Keratinocyte (primary cell): Measurements from ENCODE around the gene ATG9B. TPM values are rescaled to one million over a fixed set of nuclear protein-coding genes. Genes with fewer than 3 reads are reported as not detected.
A peak's percentile ranks its signal among the peaks of the same experiment; 100 is the strongest.

Experiments used
- DNase-seq: peaks from one replicate; pipeline ENCODE4 v3.0.0-alpha.2; 2011; ENCODE audit warnings: low read depth, missing footprints, low spot score
- FAIRE-seq: peaks from 2 replicates; lab custom pipeline; 2011; peaks lifted over from hg19 to GRCh38; lab: Jason Lieb, UNC
- H2AFZ ChIP-seq: 2 replicates; pipeline ENCODE4 v1.6.0; 2012; ENCODE audit warnings: low read length, control low read depth, inconsistent platforms; ENCODE audit not compliant: control insufficient read depth
- H3K27ac ChIP-seq: 2 replicates; pipeline ENCODE4 v1.5.1; 2011; ENCODE audit warnings: low read length; ENCODE audit not compliant: control insufficient read depth, insufficient read depth
- H3K27me3 ChIP-seq: 3 replicates; pipeline ENCODE4 v1.6.0; 2011; ENCODE audit warnings: low read length; ENCODE audit not compliant: control insufficient read depth, insufficient read depth; ENCODE audit errors: extremely low read depth
- H3K36me3 ChIP-seq, 2 experiments: 2 replicates in 1 of 2; 3 replicates in 1 of 2; pipeline ENCODE4 v1.5.1; 2011; ENCODE audit warnings: low read length in 2 of 2, mild to moderate bottlenecking in 1 of 2; ENCODE audit not compliant: control insufficient read depth in 2 of 2, insufficient read depth in 2 of 2; ENCODE audit errors: extremely low read depth in 1 of 2
- H3K4me1 ChIP-seq: 3 replicates; pipeline ENCODE4 v1.5.1; 2011; ENCODE audit warnings: low read length; ENCODE audit not compliant: control insufficient read depth, insufficient read depth; ENCODE audit errors: extremely low read depth
- H3K4me2 ChIP-seq: 3 replicates; pipeline ENCODE4 v1.6.0; 2011; ENCODE audit warnings: low read depth, low read length; ENCODE audit not compliant: control insufficient read depth, insufficient read depth; ENCODE audit errors: extremely low read depth
- H3K4me3 ChIP-seq, 3 experiments: fragments of 200-600 bp in 1 of 3; sonication (generic) in 1 of 3; 2 replicates in 2 of 3; 3 replicates in 1 of 3; pipeline ENCODE4 v1.5.1; 2011 to 2016; ENCODE audit warnings: low read length in 3 of 3, mild to moderate bottlenecking in 3 of 3, control low read depth in 2 of 3, inconsistent platforms in 1 of 3, low read depth in 1 of 3, mixed read lengths in 1 of 3, mixed run types in 1 of 3, moderate library complexity in 1 of 3; ENCODE audit not compliant: control insufficient read depth in 2 of 3, insufficient read depth in 2 of 3; ENCODE audit errors: extremely low read depth in 1 of 3
- H3K79me2 ChIP-seq: 2 replicates; pipeline ENCODE4 v1.6.0; 2012; ENCODE audit warnings: low read length; ENCODE audit not compliant: control insufficient read depth, insufficient read depth
- H3K9ac ChIP-seq: 3 replicates; pipeline ENCODE4 v1.6.0; 2011; ENCODE audit warnings: low read length; ENCODE audit not compliant: control insufficient read depth, insufficient read depth; ENCODE audit errors: extremely low read depth
- H3K9me1 ChIP-seq: 3 replicates; pipeline ENCODE4 v1.6.0; 2011; ENCODE audit warnings: low read length; ENCODE audit not compliant: control insufficient read depth, insufficient read depth; ENCODE audit errors: extremely low read depth
- H3K9me3 ChIP-seq: 2 replicates; pipeline ENCODE4 v1.5.1; 2012; ENCODE audit warnings: low read depth, low read length; ENCODE audit not compliant: control insufficient read depth
- H4K20me1 ChIP-seq: 3 replicates; pipeline ENCODE4 v1.6.0; 2011; ENCODE audit warnings: low read length; ENCODE audit not compliant: control insufficient read depth, insufficient read depth; ENCODE audit errors: extremely low read depth
- EZH2 ChIP-seq: IDR thresholded peaks from one replicate; pipeline ENCODE4 v1.6.1; 2012; ENCODE audit warnings: inconsistent platforms, mild to moderate bottlenecking, low read length, moderate library complexity
- dilution Hi-C: fragments of 300-500 bp; cut with MboI; formaldehyde crosslinking; loops from one replicate; pipeline ENCODE4 v1.7.0; 2020; ENCODE audit warnings: low sequenced_read_pairs; ENCODE audit not compliant: extremely low pct_ligation_motif_present
- polyA plus RNA-seq, 5 experiments: library from polyadenylated mRNA; depleted of rRNA in 3 of 5; stranded (reverse) in 3 of 5; stranded (forward) in 1 of 5; unstranded in 1 of 5; fragments of >200 nt; gene quantifications; 1 replicate in 1 of 5; 2 replicates in 3 of 5; 3 replicates in 1 of 5; pipeline versions ENCODE4 v1.2.1 to v1.2.3, GENCODE V29; 2011 to 2012; ENCODE audit warnings: missing spikeins in 2 of 5, low read depth in 1 of 5, low replicate concordance in 1 of 5
- TF ChIP-seq, protein P1 (sequence below), 3 experiments: IDR thresholded peaks in 1 of 3; conservative IDR thresholded peaks in 1 of 3; optimal IDR thresholded peaks in 1 of 3; 2 replicates in 2 of 3; 3 replicates in 1 of 3; pipeline versions ENCODE3 to v1.5.1; 2011; ENCODE audit warnings: low read length in 3 of 3, mild to moderate bottlenecking in 3 of 3, moderate library complexity in 2 of 3, control low read depth in 1 of 3, inconsistent platforms in 1 of 3; ENCODE audit not compliant: insufficient read depth in 2 of 3; ENCODE audit errors: extremely low read depth in 1 of 3

Gene ATG9B
- polyA plus RNA-seq, 1 donor (not counting 4 experiments of a cell fraction or from before 2014, with no cell fraction given): 0.12 TPM

- no peak overlapping the region for H3K9ac ChIP-seq
- peaks cover 6% of the 10 kb centered on the region for H3K79me2 ChIP-seq
- no peaks in the 10 kb centered on the region for H4K20me1 ChIP-seq
- DNase-seq (no peak), FAIRE-seq (no peak)
- H3K4me1 ChIP-seq: peaks cover 2% of the 10 kb centered on the region
- no peaks in the 10 kb centered on the region for H3K9me3 ChIP-seq
- no peak overlapping the region for H3K4me2 ChIP-seq
- peaks cover 2% of the 10 kb centered on the region for H3K9me1 ChIP-seq
- H3K27me3 ChIP-seq: no peaks in the 10 kb centered on the region
- no peak overlapping the region for H2AFZ ChIP-seq
- peaks cover 26 to 34% of the 10 kb centered on the region in 2 experiments for H3K36me3 ChIP-seq
- no peak overlapping the region for H3K27ac ChIP-seq
- TF ChIP-seq, protein P1, sequence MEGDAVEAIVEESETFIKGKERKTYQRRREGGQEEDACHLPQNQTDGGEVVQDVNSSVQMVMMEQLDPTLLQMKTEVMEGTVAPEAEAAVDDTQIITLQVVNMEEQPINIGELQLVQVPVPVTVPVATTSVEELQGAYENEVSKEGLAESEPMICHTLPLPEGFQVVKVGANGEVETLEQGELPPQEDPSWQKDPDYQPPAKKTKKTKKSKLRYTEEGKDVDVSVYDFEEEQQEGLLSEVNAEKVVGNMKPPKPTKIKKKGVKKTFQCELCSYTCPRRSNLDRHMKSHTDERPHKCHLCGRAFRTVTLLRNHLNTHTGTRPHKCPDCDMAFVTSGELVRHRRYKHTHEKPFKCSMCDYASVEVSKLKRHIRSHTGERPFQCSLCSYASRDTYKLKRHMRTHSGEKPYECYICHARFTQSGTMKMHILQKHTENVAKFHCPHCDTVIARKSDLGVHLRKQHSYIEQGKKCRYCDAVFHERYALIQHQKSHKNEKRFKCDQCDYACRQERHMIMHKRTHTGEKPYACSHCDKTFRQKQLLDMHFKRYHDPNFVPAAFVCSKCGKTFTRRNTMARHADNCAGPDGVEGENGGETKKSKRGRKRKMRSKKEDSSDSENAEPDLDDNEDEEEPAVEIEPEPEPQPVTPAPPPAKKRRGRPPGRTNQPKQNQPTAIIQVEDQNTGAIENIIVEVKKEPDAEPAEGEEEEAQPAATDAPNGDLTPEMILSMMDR (optimal IDR thresholded peaks at IDR 0.05 in 1 of 3, IDR thresholded peaks at IDR 0.05 in 1 of 3, conservative IDR thresholded peaks at IDR 0.05 in 1 of 3; ENCODE audit: extremely low read depth in 1 of 3, insufficient read depth in 2 of 3, low read length in 3 of 3): no peak
- no peak for TF ChIP-seq EZH2
- no peak overlapping the region for H3K4me3 ChIP-seq
- dilution Hi-C loops: no loop called here
Observed at GRCh38 chr7:151033864-151034249, 9.6 kb upstream of the ATG9B start.

DNA sequence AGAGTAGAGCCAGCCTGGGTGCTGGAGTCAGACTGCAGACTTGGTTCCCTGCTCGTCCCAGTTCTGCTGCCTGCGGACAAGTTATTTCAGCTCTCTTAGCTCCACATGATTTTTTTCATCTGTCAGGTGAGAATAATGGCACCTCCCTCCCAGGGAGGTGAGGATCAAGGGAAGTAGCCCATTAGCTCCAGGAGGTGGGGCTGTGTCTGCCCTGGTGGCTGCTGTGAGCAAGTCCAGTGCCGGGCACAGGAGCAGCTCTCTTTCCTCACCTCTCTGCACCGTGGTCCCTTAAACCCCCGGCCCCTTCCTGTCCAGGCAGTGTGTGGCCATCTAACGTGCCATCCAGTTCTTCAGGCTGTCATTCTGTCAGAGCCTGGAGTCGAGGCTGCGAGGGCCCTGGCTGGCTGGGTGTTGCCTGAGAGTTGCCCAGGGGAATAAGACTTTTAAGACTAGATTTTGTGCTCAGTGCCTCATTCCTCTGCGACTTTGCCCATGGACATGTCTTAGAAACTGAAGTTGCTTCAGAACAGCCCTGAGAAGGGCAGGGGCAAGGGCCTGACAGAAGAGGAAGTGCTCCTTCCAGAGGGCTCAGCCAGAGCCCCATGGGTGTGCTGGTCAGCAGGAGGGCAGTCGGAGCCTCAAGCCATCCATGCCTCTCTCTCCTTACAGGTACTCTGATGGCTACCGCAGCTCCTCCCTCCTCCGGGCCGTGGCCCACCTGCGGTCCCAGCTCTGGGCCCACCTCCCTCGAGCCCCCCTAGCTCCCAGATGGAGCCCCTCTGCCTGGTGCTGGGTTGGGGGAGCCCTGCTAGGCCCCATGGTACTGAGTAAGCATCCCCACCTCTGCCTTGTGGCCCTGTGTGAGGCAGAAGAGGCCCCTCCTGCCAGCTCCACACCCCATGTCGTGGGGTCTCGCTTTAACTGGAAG is 8.9 kb upstream of the ATG9B start:
- DNase-seq (no peak), FAIRE-seq (no peak)
- Histone ChIP-seq H3K79me2 (peaks cover 6% of the 10 kb centered on the region), H3K9me3 (no peaks in the 10 kb centered on the region), H3K9me1 (peaks cover 2% of the 10 kb centered on the region), H3K4me2 (no peak overlapping the region), H3K36me3 (peaks cover 26 to 34% of the 10 kb centered on the region in 2 experiments), H3K4me1 (no peaks in the 10 kb centered on the region), H3K27me3 (no peaks in the 10 kb centered on the region), H3K27ac (no peak overlapping the region), H3K4me3 (no peak overlapping the region), H2AFZ (no peak overlapping the region), H4K20me1 (no peaks in the 10 kb centered on the region), H3K9ac (no peak overlapping the region)
- TF ChIP-seq, protein P1 (optimal IDR thresholded peaks at IDR 0.05 in 1 of 3, IDR thresholded peaks at IDR 0.05 in 1 of 3, conservative IDR thresholded peaks at IDR 0.05 in 1 of 3; ENCODE audit: extremely low read depth in 1 of 3, insufficient read depth in 2 of 3, low read length in 3 of 3): peak; percentile 38 to 56 (median 41)
- TF ChIP-seq EZH2: no peak
- dilution Hi-C loops: no loop called here
